HG02642 (cell line): ENCODE measurements around the gene RFC4.

Source experiments
- ATAC-seq: cut with Tn5 transposase; IDR thresholded peaks from one replicate; pipeline ENCODE4 v1.9.1; 2021; ENCODE audit warnings: mild to moderate bottlenecking; ENCODE audit not compliant: unreplicated experiment, poor library complexity

Gene RFC4

GRCh38 chr3:186754871-186755270 lies 51.4 kb downstream of the RFC4 start:
- ATAC-seq, result no peak

GRCh38 chr3:186754006-186754405 lies 52.3 kb downstream of the RFC4 start:
- ATAC-seq, result no peak

GRCh38 chr3:186751480-186751879 lies 54.8 kb downstream of the RFC4 start:
- no peak for ATAC-seq

GRCh38 chr3:186750316-186750715 lies 56.0 kb downstream of the RFC4 start:
- ATAC-seq, result no peak

GRCh38 chr3:186746008-186746407 lies 60.3 kb downstream of the RFC4 start:
- ATAC-seq, result no peak

GRCh38 chr3:186743666-186744065 lies 62.6 kb downstream of the RFC4 start:
- no peak for ATAC-seq

- ATAC-seq, result no peak
Measured at GRCh38 chr3:186742618-186743380, 63.5 kb downstream of the RFC4 start.
